SH-SY5Y (cell line): Measurements from ENCODE around the gene CD82.

Experiments
- GATA2 ChIP-seq: IDR thresholded peaks from 2 replicates; pipeline ENCODE4 v1.6.1; 2011; ENCODE audit warnings: mild to moderate bottlenecking, low read depth, low read length
- GATA3 ChIP-seq: IDR thresholded peaks from 2 replicates; pipeline ENCODE4 v1.6.1; 2011; ENCODE audit warnings: low read depth, mild to moderate bottlenecking, low read length, moderate library complexity

GRCh38 chr11:44605068-44605708 is 39.7 kb downstream of the CD82 start:
- TF ChIP-seq GATA2 (no peak), GATA3 (no peak)
